Activated CD4-positive, alpha-beta T cell treated with anti-CD3 and anti-CD28 coated beads, Interleukin-2, Interleukin-4, amounts not matched to agents 100 ng/mL and 50 ng/mL, durations not matched to agents 16 hours and 8 hours (primary cell): ENCODE results near the gene COX17.

Experiments used
- DNase-seq: peaks from one replicate; pipeline ENCODE4 v3.0.0-alpha.2; 2020; ENCODE audit warnings: low spot score

The COX17 gene

GRCh38 chr3:119673875-119674274, 3.3 kb downstream of the COX17 start:
- no peak for DNase-seq

- DNase-seq = no peak
These were observed 4.4 kb downstream of the COX17 start for GRCh38 chr3:119672776-119673175.

- DNase-seq = no peak
These were observed 7.2 kb downstream of the COX17 start for GRCh38 chr3:119669906-119670570.

DNA sequence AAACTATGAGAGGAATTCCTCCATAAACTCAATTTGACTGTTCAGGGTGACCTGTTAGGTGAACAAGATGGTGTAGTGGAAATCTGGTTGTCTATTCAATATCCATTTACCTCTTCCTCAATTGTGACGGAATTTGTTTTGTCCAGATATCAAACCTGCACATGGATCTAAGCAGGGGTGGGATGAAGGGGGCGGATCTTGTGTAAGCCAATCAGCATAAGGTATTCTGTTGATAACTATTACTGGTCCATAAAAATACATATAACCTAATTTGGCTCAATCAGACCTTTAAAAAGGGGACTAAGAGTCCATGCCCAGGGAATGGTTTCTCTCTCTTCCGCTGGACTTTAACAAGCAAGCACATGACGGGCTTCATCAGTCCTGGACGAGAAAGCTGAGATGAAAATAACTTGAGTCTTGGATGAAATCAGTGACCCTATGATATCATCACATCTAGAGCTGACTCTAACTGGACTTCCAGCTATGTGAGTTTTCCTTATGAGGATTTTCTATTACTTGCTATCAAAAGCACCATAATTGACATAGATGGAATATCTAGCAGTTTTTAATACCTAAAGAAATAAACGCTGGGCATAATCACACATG, 11.1 kb downstream of the COX17 start:
- no peak for DNase-seq

GRCh38 chr3:119664850-119665379, 12.3 kb downstream of the COX17 start:
- DNase-seq = no peak

GRCh38 chr3:119664370-119664769, 12.8 kb downstream of the COX17 start:
- no peak for DNase-seq

DNA sequence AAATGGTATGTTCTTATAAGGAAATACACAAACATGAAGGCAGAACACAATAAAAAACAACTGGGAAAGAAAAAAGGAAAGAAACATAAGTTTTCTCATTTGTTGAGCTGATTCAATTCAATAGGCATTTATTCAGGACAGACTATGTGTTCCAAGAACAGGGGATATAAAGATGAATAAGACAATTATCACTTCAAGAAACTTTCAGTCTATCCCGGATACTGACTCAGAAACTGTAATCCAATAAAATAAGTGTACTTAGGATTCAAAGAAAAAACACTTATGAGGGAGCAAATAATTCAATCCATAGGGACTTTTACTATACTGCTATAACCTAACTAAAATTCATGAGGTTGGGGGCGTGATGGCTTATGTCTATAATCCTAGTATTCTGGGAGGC, 13.3 kb downstream of the COX17 start:
- DNase-seq = no peak

- no peak for DNase-seq
These were observed 14.4 kb downstream of the COX17 start for GRCh38 chr3:119662604-119663373.

GRCh38 chr3:119660474-119661440, 16.4 kb downstream of the COX17 start, which contains the start of gene POPDC2:
Gene POPDC2 (minus strand): TSS chr3:119660589. CDS start chr3:119660423, 166 bp downstream.
- no peak for DNase-seq

GRCh38 chr3:119659606-119660291, 17.5 kb downstream of the COX17 start:
- no peak for DNase-seq

GRCh38 chr3:119658994-119659393, 18.2 kb downstream of the COX17 start:
- DNase-seq = no peak

- DNase-seq = no peak
These were observed 19.1 kb downstream of the COX17 start for GRCh38 chr3:119657887-119658702.

GRCh38 chr3:119653876-119654275, 23.3 kb downstream of the COX17 start:
- DNase-seq = no peak

- DNase-seq = no peak
These were observed 24.7 kb downstream of the COX17 start for GRCh38 chr3:119652306-119653033.

- DNase-seq = no peak
These were observed 27.4 kb downstream of the COX17 start for GRCh38 chr3:119649761-119650160.

DNA sequence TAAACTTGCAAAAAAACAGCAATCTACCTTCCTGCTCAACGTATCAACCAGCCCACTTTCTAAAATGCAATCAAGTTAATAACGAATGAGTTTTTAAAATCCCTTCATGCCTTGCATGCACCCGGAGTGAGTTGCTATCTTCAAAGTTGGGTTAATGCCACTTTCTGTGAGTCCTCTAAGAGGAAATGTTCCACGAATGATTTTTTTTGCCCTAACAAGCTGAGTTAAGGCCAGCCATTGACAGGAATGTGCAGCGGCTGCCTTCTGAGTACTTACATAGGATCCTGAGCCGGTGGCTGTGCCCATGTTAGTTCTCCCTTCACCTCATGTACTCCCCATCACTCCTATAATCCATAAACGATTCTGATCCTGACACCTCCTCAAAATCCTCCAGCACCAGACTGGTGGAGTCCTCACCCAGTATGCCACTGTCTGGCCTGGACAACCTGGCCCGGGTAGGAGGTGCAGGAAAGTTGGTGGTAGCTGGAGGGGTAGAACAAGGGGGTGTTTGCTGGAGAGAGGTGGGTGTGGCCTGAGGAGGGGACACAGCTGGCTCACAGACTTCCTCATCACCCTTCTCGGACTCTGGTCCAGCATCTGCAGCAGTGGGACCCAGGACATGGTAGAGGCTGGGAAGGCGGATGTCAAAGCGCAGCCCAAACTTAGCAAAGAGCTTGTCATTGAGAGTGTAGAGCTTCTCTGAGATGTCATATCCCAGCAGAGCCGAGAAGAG, 29.2 kb downstream of the COX17 start:
- no peak for DNase-seq

GRCh38 chr3:119647171-119647570, 30.0 kb downstream of the COX17 start:
- no peak for DNase-seq

- DNase-seq = no peak
These were observed 31.4 kb downstream of the COX17 start for GRCh38 chr3:119645813-119646212.

DNA sequence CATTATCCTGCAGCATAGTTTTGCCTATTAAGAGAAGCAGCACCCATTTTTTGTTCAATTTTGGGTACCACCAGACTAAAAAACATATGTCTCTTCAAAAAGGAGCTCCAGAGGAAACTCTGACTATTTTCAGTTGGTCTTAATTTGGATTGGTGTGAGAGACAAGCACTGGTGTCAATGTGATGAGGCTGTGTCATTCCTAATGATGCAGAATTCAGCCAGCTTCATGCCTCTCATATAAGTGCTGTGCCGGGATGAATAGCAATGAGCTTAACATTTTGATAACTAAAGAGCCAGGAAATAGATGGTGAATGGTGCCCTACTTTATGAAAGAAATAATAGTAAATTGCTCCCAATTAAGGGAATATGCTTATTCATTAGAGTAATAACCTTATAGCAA, 32.7 kb downstream of the COX17 start:
- no peak for DNase-seq
